Posterior vena cava (tissue), 2 donors: ENCODE results near the gene POP7. TPM values are rescaled to one million over a fixed set of nuclear protein-coding genes. Genes with fewer than 3 reads are reported as not detected.

ENCODE experiments used
- DNase-seq: peaks from one replicate; pipeline ENCODE4 v3.0.0-alpha.2; 2020; ENCODE audit warnings: low spot score
- intact Hi-C, 2 donors: fragments of 100-400 bp; cut with DNase I; formaldehyde crosslinking; loops; one replicate each; pipeline versions ENCODE4 v1.14.1 to v1.14.2; 2022 to 2023
- total RNA-seq, 2 donors: library from RNA; stranded (reverse); fragmentation: NEBNext Ultra II Directional; extraction: Animal tissue kit (Norgen Biotek cat#: 25700); gene quantifications; one replicate each; pipeline ENCODE4 v1.2.1, GENCODE V29; 2021
- donor health status: DM: yes; HTN: yes; CAD: no.
- donor health status: DM: yes; HTN: yes; CAD: no.

Gene POP7
- total RNA-seq, 2 donors from 2014 or later, result 17.1 to 23.0 TPM

GRCh38 chr7:100677308-100678267 is 28.3 kb upstream of the POP7 start:
- DNase-seq, result no peak
- intact Hi-C loops, result no loop called here

GRCh38 chr7:100678291-100678984 is 27.5 kb upstream of the POP7 start:
- intact Hi-C loops, result no loop called here
- no peak for DNase-seq

- intact Hi-C loops, result no loop called here
- DNase-seq, result no peak
Measured at GRCh38 chr7:100679129-100679926, 26.6 kb upstream of the POP7 start.

GRCh38 chr7:100679927-100680575 is 25.9 kb upstream of the POP7 start:
- DNase-seq, result no peak
- intact Hi-C loops, result loop anchor here in 1 of 2 donors (5.0 kb wide), 1 partner anchor 203 kb away; the partner anchor contains the start of gene TSC22D4

- DNase-seq, result no peak
- intact Hi-C loops, result loop anchor here in 1 of 2 donors (5.0 kb wide), 1 partner anchor 203 kb away; the partner anchor contains the start of gene TSC22D4
Measured at GRCh38 chr7:100680576-100681271, 25.2 kb upstream of the POP7 start.

GRCh38 chr7:100681491-100682227 is 24.3 kb upstream of the POP7 start:
- intact Hi-C loops, result loop anchor here in 1 of 2 donors (5.0 kb wide), 1 partner anchor 204 kb away; the partner anchor contains the start of gene TSC22D4
- DNase-seq, result no peak

- intact Hi-C loops, result loop anchor here in 1 of 2 donors (5.0 kb wide), 1 partner anchor 205 kb away; the partner anchor contains the start of gene TSC22D4
- DNase-seq, result no peak
Measured at GRCh38 chr7:100682228-100682741, 23.6 kb upstream of the POP7 start.

GRCh38 chr7:100682991-100683658 is 22.8 kb upstream of the POP7 start:
- peak; percentile 76 for DNase-seq
- intact Hi-C loops, result loop anchor here in 1 of 2 donors (5.0 kb wide), 1 partner anchor 206 kb away; the partner anchor contains the start of gene TSC22D4

GRCh38 chr7:100683659-100684533 is 22.0 kb upstream of the POP7 start:
- DNase-seq, result peak; percentile 81
- intact Hi-C loops, result loop anchor here in 1 of 2 donors (5.0 kb wide), 1 partner anchor 207 kb away; the partner anchor contains the start of gene TSC22D4

- DNase-seq, result no peak
- intact Hi-C loops, result loop anchor here (5.0 kb wide), 2 partner anchors 207 to 212 kb away; partner anchors contain the start of gene TSC22D4 (in 1 of the 2)
Measured at GRCh38 chr7:100684534-100685042, 21.3 kb upstream of the POP7 start.

- DNase-seq, result no peak
- intact Hi-C loops, result loop anchor here in 1 of 2 donors (5.0 kb wide), 1 partner anchor 213 kb away; no protein-coding TSS in a partner anchor
Measured at GRCh38 chr7:100685049-100685605, 20.8 kb upstream of the POP7 start.

GRCh38 chr7:100685631-100686145 is 20.2 kb upstream of the POP7 start:
- intact Hi-C loops, result loop anchor here in 1 of 2 donors (5.0 kb wide), 1 partner anchor 213 kb away; no protein-coding TSS in a partner anchor
- DNase-seq, result no peak

- no peak for DNase-seq
- intact Hi-C loops, result loop anchor here in 1 of 2 donors (5.0 kb wide), 1 partner anchor 214 kb away; no protein-coding TSS in a partner anchor
Measured at GRCh38 chr7:100686201-100686821, 19.6 kb upstream of the POP7 start.

- DNase-seq, result no peak
- intact Hi-C loops, result loop anchor here in 1 of 2 donors (5.0 kb wide), 1 partner anchor 215 kb away; no protein-coding TSS in a partner anchor
Measured at GRCh38 chr7:100686822-100687211, 19.1 kb upstream of the POP7 start.
